ENCODE results near the gene CACNA1D.

GRCh38 chr3:53860196-53860595 is 365.8 kb downstream of the CACNA1D start:
- no peak for TF ChIP-seq POLR2A (IDR thresholded peaks at IDR 0.05; ENCODE audit: borderline replicate concordance, extremely low read depth, insufficient read depth, insufficient read length)
- no peak for TF ChIP-seq CTCF (IDR thresholded peaks at IDR 0.05 in 2 of 3, conservative IDR thresholded peaks at IDR 0.05 in 1 of 3; ENCODE audit: borderline replicate concordance in 1 of 3, insufficient read depth in 1 of 3, low read depth in 2 of 3, low read length in 2 of 3)
- TF ChIP-seq EGR1 (IDR thresholded peaks at IDR 0.05; ENCODE audit: low read depth), result no peak
- no peak for TF ChIP-seq EZH2phosphoT487 (IDR thresholded peaks at IDR 0.05; ENCODE audit: borderline replicate concordance)

All from HCT116 (cell line).